Panc1 (cell line): ENCODE results near the gene KNTC1. TPM values are rescaled to one million over a fixed set of nuclear protein-coding genes. Genes with fewer than 3 reads are reported as not detected.
"Not testable (repeated sequence)": the region's sequence is repeated elsewhere in the genome, so short reads cannot be mapped to it uniquely, and the experiment has no call there.

ENCODE experiments used
- ATAC-seq: fragments of 200-7000 bp; cut with Tn5 transposase; 2 replicates; pipeline ENCODE4 v1.9.1; 2020; ENCODE audit warnings: mild to moderate bottlenecking, moderate library complexity
- BruUV-seq: library from RNA; stranded (reverse); fragments of 400-500 nt; replicated peaks from 2 replicates; lab custom pipeline; 2021; lab: Mats Ljungman, UMichigan
- CTCF ChIA-PET: fragments of 300-600 bp; sonication (Branson Sonifier 250); formaldehyde crosslinking; loops from one replicate; lab custom pipeline; 2022; ENCODE audit warnings: antibody characterized with exemption; lab: Charles Lee
- POLR2A ChIA-PET: fragments of 300-600 bp; sonication (Branson Sonifier 250); formaldehyde crosslinking; loops from one replicate; lab custom pipeline; 2022; ENCODE audit warnings: antibody characterized with exemption; lab: Charles Lee
- DNase-seq: peaks from one replicate; pipeline ENCODE4 v3.0.0-alpha.2; 2010; ENCODE audit warnings: low read depth, low spot score
- H3K27ac ChIP-seq: 2 replicates; pipeline ENCODE4 v1.5.1; 2011; ENCODE audit warnings: mild to moderate bottlenecking, low read length, inconsistent platforms
- H3K27me3 ChIP-seq: fragments of 200-500 bp; sonication (Bioruptor generic); 2 replicates; pipeline ENCODE4 v1.6.0; 2014; ENCODE audit warnings: low read length, inconsistent platforms; ENCODE audit not compliant: control insufficient read depth, insufficient read depth
- H3K36me3 ChIP-seq: fragments of 200-500 bp; sonication (Bioruptor generic); 2 replicates; pipeline ENCODE4 v1.5.1; 2014; ENCODE audit warnings: inconsistent platforms, mild to moderate bottlenecking, low read length, moderate library complexity; ENCODE audit not compliant: control insufficient read depth, insufficient read depth
- H3K4me1 ChIP-seq: 2 replicates; pipeline ENCODE4 v1.5.1; 2011; ENCODE audit warnings: inconsistent platforms, mild to moderate bottlenecking, low read length, moderate library complexity; ENCODE audit not compliant: control insufficient read depth, insufficient read depth
- H3K4me3 ChIP-seq, 2 experiments: 2 replicates each; pipeline ENCODE4 v1.5.1; 2011 to 2012; ENCODE audit warnings: low read depth in 2 of 2, low read length in 2 of 2, mild to moderate bottlenecking in 2 of 2, inconsistent platforms in 1 of 2, moderate library complexity in 1 of 2
- H3K9me3 ChIP-seq: fragments of 200-500 bp; sonication (Bioruptor generic); 2 replicates; pipeline ENCODE4 v1.5.1; 2014; ENCODE audit warnings: low read depth, mild to moderate bottlenecking, inconsistent platforms, low read length, moderate library complexity; ENCODE audit not compliant: control insufficient read depth, insufficient read depth
- POLR2AphosphoS5 ChIP-seq: IDR thresholded peaks from 2 replicates; pipeline ENCODE4 v1.6.1; 2012; ENCODE audit warnings: mild to moderate bottlenecking, low read depth, low read length, moderate library complexity
- SIN3A ChIP-seq: IDR thresholded peaks from 2 replicates; pipeline ENCODE4 v1.6.1; 2012; ENCODE audit warnings: low read depth, mild to moderate bottlenecking, low read length, moderate library complexity, borderline replicate concordance; ENCODE audit not compliant: insufficient read depth
- TCF7L2 ChIP-seq: IDR thresholded peaks from 2 replicates; pipeline ENCODE4 v1.6.1; 2011; ENCODE audit warnings: mild to moderate bottlenecking, low read depth, low read length, inconsistent platforms
- in situ Hi-C: cut with HindIII; loops from 2 replicates; pipeline ENCODE4 v1.10.0; 2016; ENCODE audit warnings: low sequenced_read_pairs, low pct_unique_long_range_greater_than_20kb
- intact Hi-C: fragments of 100-400 bp; cut with micrococcal nuclease; formaldehyde crosslinking; loops from one replicate; pipeline ENCODE4 v1.10.0; 2022; ENCODE audit not compliant: unreplicated experiment
- total RNA-seq: library from RNA; stranded (reverse); gene quantifications from one replicate; pipeline ENCODE4 v1.2.1, GENCODE V29; 2021; ENCODE audit not compliant: unreplicated experiment
- TF ChIP-seq, protein P1 (sequence below), 2 experiments: IDR thresholded peaks; 2 replicates each; pipeline ENCODE4 v1.6.1; 2011 to 2012; ENCODE audit warnings: low read depth in 2 of 2, control low read depth in 1 of 2, low read length in 1 of 2, mild to moderate bottlenecking in 1 of 2, moderate library complexity in 1 of 2; ENCODE audit not compliant: insufficient read depth in 1 of 2
- TF ChIP-seq, protein P2 (sequence below): fragments of 450-650 bp; IDR thresholded peaks from 2 replicates; pipeline ENCODE4 v1.5.1; 2017; ENCODE audit warnings: mild to moderate bottlenecking

Gene KNTC1
- total RNA-seq, 1 experiment from 2014 or later: 53.9 TPM

DNA sequence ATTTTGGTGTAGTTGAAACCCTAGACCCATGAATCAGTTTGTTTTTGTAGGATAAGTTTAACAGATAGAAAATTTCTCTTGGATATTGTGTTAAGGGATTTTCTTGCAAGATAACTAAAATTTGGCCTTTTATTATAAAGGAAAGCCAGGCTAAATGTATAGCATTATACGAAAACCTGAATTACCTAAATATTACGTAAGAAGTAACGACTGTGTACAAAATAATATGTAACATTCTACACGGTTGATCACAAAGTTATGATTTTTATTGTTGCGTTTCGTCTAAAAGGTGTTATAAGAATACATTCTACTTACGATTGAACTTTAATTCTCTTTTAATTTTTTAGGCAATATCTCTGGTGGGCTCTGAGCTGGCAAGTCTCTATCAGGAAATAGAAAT, 63.9 kb downstream of the KNTC1 start:
- H3K4me3 ChIP-seq: no peak overlapping the region
- peaks cover 28% of the 10 kb centered on the region for H3K36me3 ChIP-seq
- DNase-seq (no peak), ATAC-seq (no peak)
- ChIA-PET POLR2A (no interaction called here), CTCF (no interaction called here)
- H3K27ac ChIP-seq: no peak overlapping the region
- TF ChIP-seq, protein P1, sequence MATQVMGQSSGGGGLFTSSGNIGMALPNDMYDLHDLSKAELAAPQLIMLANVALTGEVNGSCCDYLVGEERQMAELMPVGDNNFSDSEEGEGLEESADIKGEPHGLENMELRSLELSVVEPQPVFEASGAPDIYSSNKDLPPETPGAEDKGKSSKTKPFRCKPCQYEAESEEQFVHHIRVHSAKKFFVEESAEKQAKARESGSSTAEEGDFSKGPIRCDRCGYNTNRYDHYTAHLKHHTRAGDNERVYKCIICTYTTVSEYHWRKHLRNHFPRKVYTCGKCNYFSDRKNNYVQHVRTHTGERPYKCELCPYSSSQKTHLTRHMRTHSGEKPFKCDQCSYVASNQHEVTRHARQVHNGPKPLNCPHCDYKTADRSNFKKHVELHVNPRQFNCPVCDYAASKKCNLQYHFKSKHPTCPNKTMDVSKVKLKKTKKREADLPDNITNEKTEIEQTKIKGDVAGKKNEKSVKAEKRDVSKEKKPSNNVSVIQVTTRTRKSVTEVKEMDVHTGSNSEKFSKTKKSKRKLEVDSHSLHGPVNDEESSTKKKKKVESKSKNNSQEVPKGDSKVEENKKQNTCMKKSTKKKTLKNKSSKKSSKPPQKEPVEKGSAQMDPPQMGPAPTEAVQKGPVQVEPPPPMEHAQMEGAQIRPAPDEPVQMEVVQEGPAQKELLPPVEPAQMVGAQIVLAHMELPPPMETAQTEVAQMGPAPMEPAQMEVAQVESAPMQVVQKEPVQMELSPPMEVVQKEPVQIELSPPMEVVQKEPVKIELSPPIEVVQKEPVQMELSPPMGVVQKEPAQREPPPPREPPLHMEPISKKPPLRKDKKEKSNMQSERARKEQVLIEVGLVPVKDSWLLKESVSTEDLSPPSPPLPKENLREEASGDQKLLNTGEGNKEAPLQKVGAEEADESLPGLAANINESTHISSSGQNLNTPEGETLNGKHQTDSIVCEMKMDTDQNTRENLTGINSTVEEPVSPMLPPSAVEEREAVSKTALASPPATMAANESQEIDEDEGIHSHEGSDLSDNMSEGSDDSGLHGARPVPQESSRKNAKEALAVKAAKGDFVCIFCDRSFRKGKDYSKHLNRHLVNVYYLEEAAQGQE (IDR thresholded peaks at IDR 0.05; ENCODE audit: insufficient read depth in 1 of 2, low read depth in 2 of 2, low read length in 1 of 2): no peak
- no peak for TF ChIP-seq SIN3A
- TF ChIP-seq, protein P2, sequence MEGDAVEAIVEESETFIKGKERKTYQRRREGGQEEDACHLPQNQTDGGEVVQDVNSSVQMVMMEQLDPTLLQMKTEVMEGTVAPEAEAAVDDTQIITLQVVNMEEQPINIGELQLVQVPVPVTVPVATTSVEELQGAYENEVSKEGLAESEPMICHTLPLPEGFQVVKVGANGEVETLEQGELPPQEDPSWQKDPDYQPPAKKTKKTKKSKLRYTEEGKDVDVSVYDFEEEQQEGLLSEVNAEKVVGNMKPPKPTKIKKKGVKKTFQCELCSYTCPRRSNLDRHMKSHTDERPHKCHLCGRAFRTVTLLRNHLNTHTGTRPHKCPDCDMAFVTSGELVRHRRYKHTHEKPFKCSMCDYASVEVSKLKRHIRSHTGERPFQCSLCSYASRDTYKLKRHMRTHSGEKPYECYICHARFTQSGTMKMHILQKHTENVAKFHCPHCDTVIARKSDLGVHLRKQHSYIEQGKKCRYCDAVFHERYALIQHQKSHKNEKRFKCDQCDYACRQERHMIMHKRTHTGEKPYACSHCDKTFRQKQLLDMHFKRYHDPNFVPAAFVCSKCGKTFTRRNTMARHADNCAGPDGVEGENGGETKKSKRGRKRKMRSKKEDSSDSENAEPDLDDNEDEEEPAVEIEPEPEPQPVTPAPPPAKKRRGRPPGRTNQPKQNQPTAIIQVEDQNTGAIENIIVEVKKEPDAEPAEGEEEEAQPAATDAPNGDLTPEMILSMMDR: no peak
- TF ChIP-seq POLR2AphosphoS5: no peak
- TF ChIP-seq TCF7L2: no peak
- BruUV-seq: no TSS peak
- no peaks in the 10 kb centered on the region for H3K27me3 ChIP-seq
- intact Hi-C loops: no loop called here
- no peaks in the 10 kb centered on the region for H3K4me1 ChIP-seq
- in situ Hi-C loops: no loop called here
- no peaks in the 10 kb centered on the region for H3K9me3 ChIP-seq

DNA sequence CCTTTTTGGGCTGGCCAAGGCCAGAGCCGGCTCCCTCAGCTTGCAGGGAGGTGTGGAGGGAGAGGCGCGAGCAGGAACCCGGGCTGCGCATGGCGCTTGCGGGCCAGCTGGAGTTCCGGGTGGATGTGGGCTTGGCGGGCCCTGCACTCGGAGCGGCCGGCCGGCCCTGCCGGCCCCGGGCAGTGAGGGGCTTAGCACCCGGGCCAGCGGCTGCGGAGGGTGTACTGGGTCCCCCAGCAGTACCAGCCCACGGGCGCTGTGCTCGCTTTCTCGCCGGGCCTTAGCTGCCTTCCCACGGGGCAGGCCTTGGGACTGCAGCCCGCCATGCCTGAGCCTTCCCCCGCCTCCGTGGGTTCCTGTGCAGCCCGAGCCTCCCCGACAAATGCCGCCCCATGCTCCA, 64.9 kb downstream of the KNTC1 start:
- H3K4me3 ChIP-seq, DNase-seq, H3K9me3 ChIP-seq, CTCF ChIA-PET, POLR2A ChIA-PET, intact Hi-C loops, BruUV-seq, ATAC-seq, in situ Hi-C loops, H3K27ac ChIP-seq, H3K27me3 ChIP-seq, H3K4me1 ChIP-seq: not testable (repeated sequence)
- peaks cover 28% of the 10 kb centered on the region for H3K36me3 ChIP-seq

DNA sequence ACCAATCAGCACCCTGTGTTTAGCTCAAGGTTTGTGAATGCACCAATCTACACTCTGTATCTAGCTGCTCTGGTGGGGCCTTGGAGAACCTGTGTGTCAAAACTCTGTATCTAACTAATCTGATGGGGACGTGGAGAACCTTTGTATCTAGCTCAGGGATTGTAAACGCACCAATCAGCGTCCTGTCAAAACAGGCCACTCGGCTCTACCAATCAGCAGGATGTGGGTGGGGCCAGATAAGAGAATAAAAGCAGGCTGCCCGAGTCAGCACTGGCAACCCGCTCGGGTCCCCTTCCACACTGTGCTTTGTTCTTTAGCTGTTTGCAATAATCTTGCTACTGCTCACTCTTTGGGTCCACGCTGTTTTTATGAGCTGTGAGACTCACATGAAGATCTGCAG, 65.5 kb downstream of the KNTC1 start:
- H3K36me3 ChIP-seq: peaks cover 26% of the 10 kb centered on the region
- CTCF ChIA-PET, DNase-seq: not testable (repeated sequence)

More for the DNA sequence above, 65.5 kb downstream of the KNTC1 start:
- H3K4me3 ChIP-seq, H3K27me3 ChIP-seq, POLR2A ChIA-PET, in situ Hi-C loops, ATAC-seq, BruUV-seq, H3K9me3 ChIP-seq, intact Hi-C loops, H3K27ac ChIP-seq, H3K4me1 ChIP-seq: not testable (repeated sequence)
